Fibroblast of lung (primary cell): ENCODE measurements around the gene CDHR2. TPM values are rescaled to one million over a fixed set of nuclear protein-coding genes. Genes with fewer than 3 reads are reported as not detected.

ENCODE experiments used
- DNase-seq, 2 donors: peaks; one replicate each; pipeline versions ENCODE4 v3.0.0 to v3.0.0-alpha.2; 2010; ENCODE audit warnings: low read depth in 2 of 2
- H2AFZ ChIP-seq: 2 replicates; pipeline ENCODE4 v1.5.1; 2012; ENCODE audit warnings: low read length, control low read depth, inconsistent platforms
- H3K27ac ChIP-seq: 2 replicates; pipeline ENCODE4 v1.5.1; 2011; ENCODE audit warnings: low read length, control low read depth; ENCODE audit not compliant: insufficient read depth
- H3K27me3 ChIP-seq: 2 replicates; pipeline ENCODE4 v1.5.1; 2011; ENCODE audit warnings: mild to moderate bottlenecking, low read length; ENCODE audit not compliant: control insufficient read depth, insufficient read depth
- H3K36me3 ChIP-seq: 2 replicates; pipeline ENCODE4 v1.5.1; 2011; ENCODE audit warnings: low read length; ENCODE audit not compliant: control insufficient read depth, insufficient read depth
- H3K4me1 ChIP-seq: 2 replicates; pipeline ENCODE4 v1.5.1; 2011; ENCODE audit warnings: low read length; ENCODE audit not compliant: control insufficient read depth, insufficient read depth; ENCODE audit errors: extremely low read depth
- H3K4me2 ChIP-seq: 2 replicates; pipeline ENCODE4 v1.5.1; 2011; ENCODE audit warnings: low read length, control low read depth; ENCODE audit not compliant: insufficient read depth; ENCODE audit errors: extremely low read depth
- H3K4me3 ChIP-seq, 4 experiments: fragments of 200-600 bp in 1 of 4; sonication (generic) in 1 of 4; replicated peaks in 1 of 4; 2 replicates each; pipeline ENCODE4 v1.5.1; 2011 to 2016; ENCODE audit warnings: low read length in 4 of 4, low read depth in 3 of 4, mild to moderate bottlenecking in 3 of 4, control low read depth in 2 of 4, inconsistent platforms in 1 of 4, mixed read lengths in 1 of 4; ENCODE audit not compliant: insufficient read depth in 1 of 4; ENCODE audit errors: control extremely low read depth in 1 of 4
- H3K79me2 ChIP-seq: 2 replicates; pipeline ENCODE4 v1.5.1; 2012; ENCODE audit warnings: mild to moderate bottlenecking, low read length, inconsistent platforms; ENCODE audit not compliant: control insufficient read depth, insufficient read depth
- H3K9ac ChIP-seq: 2 replicates; pipeline ENCODE4 v1.5.1; 2011; ENCODE audit warnings: mild to moderate bottlenecking, low read length, control low read depth; ENCODE audit not compliant: insufficient read depth
- H3K9me3 ChIP-seq: 2 replicates; pipeline ENCODE4 v1.5.1; 2012; ENCODE audit warnings: low read depth, low read length; ENCODE audit not compliant: control insufficient read depth, insufficient read depth
- H4K20me1 ChIP-seq: 2 replicates; pipeline ENCODE4 v1.5.1; 2011; ENCODE audit warnings: low read length; ENCODE audit not compliant: control insufficient read depth, insufficient read depth; ENCODE audit errors: extremely low read depth
- CTCF ChIP-seq, 2 donors: IDR thresholded peaks in 1 of 2; conservative IDR thresholded peaks in 1 of 2; 1 replicate in 1 of 2; 2 replicates in 1 of 2; pipeline ENCODE4 v1.5.1; 2011 to 2012; ENCODE audit warnings: low read length in 2 of 2, control low read depth in 1 of 2, inconsistent platforms in 1 of 2, low read depth in 1 of 2, mild to moderate bottlenecking in 1 of 2
- EZH2 ChIP-seq: IDR thresholded peaks from 2 replicates; pipeline ENCODE4 v1.5.1; 2012; ENCODE audit warnings: low read length, control low read depth, mild to moderate bottlenecking; ENCODE audit errors: missing control alignments
- polyA plus RNA-seq, 2 donors: library from polyadenylated mRNA; depleted of rRNA in 1 of 2; stranded (reverse) in 1 of 2; unstranded in 1 of 2; fragments of >200 nt; gene quantifications; 2 replicates each; pipeline ENCODE4 v1.2.1, GENCODE V29; 2011 to 2012; ENCODE audit warnings: missing spikeins in 1 of 2
- total RNA-seq: library from RNA; depleted of rRNA; stranded (reverse); fragments of >200 nt; gene quantifications from 2 replicates; pipeline ENCODE4 v1.2.1, GENCODE V29; 2014

CDHR2 gene
- total and polyA plus RNA-seq, 2 donors (not counting 1 experiment from before 2014, with no cell fraction given): under 0.01 TPM; not detected in 1

- Histone ChIP-seq H2AFZ (no peak overlapping the region), H3K4me1 (no peaks in the 10 kb centered on the region), H3K79me2 (no peaks in the 10 kb centered on the region), H4K20me1 (no peaks in the 10 kb centered on the region), H3K4me2 (no peak overlapping the region), H3K9ac (no peak overlapping the region), H3K27me3 (no peaks in the 10 kb centered on the region), H3K36me3 (no peaks in the 10 kb centered on the region), H3K9me3 (no peaks in the 10 kb centered on the region), H3K4me3 (no peak overlapping the region), H3K27ac (no peak overlapping the region)
- no peak for DNase-seq
- TF ChIP-seq EZH2 (no peak), CTCF (conservative IDR thresholded peaks at IDR 0.05 in 1 of 2, IDR thresholded peaks at IDR 0.05 in 1 of 2; ENCODE audit: low read depth in 1 of 2, low read length in 2 of 2) (no peak)
Measured at GRCh38 chr5:176581361-176581760, 32.2 kb downstream of the CDHR2 start.

GRCh38 chr5:176583076-176583475 is 33.9 kb downstream of the CDHR2 start:
- no peak overlapping the region for H3K9ac ChIP-seq
- no peak overlapping the region for H3K4me3 ChIP-seq
- no peak for TF ChIP-seq EZH2
- H3K36me3 ChIP-seq: no peaks in the 10 kb centered on the region
- no peaks in the 10 kb centered on the region for H3K79me2 ChIP-seq
- H4K20me1 ChIP-seq: no peaks in the 10 kb centered on the region
- H3K4me2 ChIP-seq: no peak overlapping the region
- H3K4me1 ChIP-seq: no peaks in the 10 kb centered on the region
- DNase-seq: no peak
- H2AFZ ChIP-seq: no peak overlapping the region
- H3K27me3 ChIP-seq: no peaks in the 10 kb centered on the region
- H3K9me3 ChIP-seq: no peaks in the 10 kb centered on the region
- no peak overlapping the region for H3K27ac ChIP-seq

GRCh38 chr5:176587398-176587797 is 38.3 kb downstream of the CDHR2 start:
- no peak overlapping the region for H3K9ac ChIP-seq
- no peak overlapping the region for H3K4me2 ChIP-seq
- H3K27ac ChIP-seq: no peak overlapping the region
- H3K36me3 ChIP-seq: no peaks in the 10 kb centered on the region
- no peaks in the 10 kb centered on the region for H3K27me3 ChIP-seq
- no peaks in the 10 kb centered on the region for H3K79me2 ChIP-seq
- no peak for TF ChIP-seq EZH2
- TF ChIP-seq CTCF (conservative IDR thresholded peaks at IDR 0.05 in 1 of 2, IDR thresholded peaks at IDR 0.05 in 1 of 2; ENCODE audit: low read depth in 1 of 2, low read length in 2 of 2): no peak
- H3K4me1 ChIP-seq: no peaks in the 10 kb centered on the region
- H4K20me1 ChIP-seq: no peaks in the 10 kb centered on the region
- DNase-seq: no peak
- no peaks in the 10 kb centered on the region for H3K9me3 ChIP-seq
- H3K4me3 ChIP-seq: no peak overlapping the region
- H2AFZ ChIP-seq: no peak overlapping the region
